HL-60 (cell line): Measurements from ENCODE around the gene HBM.
"Not testable (repeated sequence)": the region's sequence is repeated elsewhere in the genome, so short reads cannot be mapped to it uniquely, and the experiment has no call there.

ENCODE experiments used
- CTCF ChIP-seq: IDR thresholded peaks from one replicate; pipeline ENCODE4 v1.5.1; 2011; ENCODE audit warnings: low read length, control low read depth, inconsistent platforms; ENCODE audit not compliant: insufficient read depth
- GABPA ChIP-seq: IDR thresholded peaks from 2 replicates; pipeline ENCODE4 v1.6.1; 2012; ENCODE audit warnings: low read depth
- POLR2AphosphoS5 ChIP-seq: IDR thresholded peaks from 2 replicates; pipeline ENCODE4 v1.6.1; 2012; ENCODE audit warnings: low read depth
- REST ChIP-seq: IDR thresholded peaks from 2 replicates; pipeline ENCODE4 v1.6.1; 2012; ENCODE audit warnings: low read depth; ENCODE audit not compliant: insufficient replicate concordance

GRCh38 chr16:123558-124350 lies 42.0 kb upstream of the HBM start:
- TF ChIP-seq CTCF, REST, POLR2AphosphoS5, GABPA: not testable (repeated sequence)
